Transverse colon (tissue), 4 donors: Measurements from ENCODE around the gene PDE4D. TPM values are rescaled to one million over a fixed set of nuclear protein-coding genes. Genes with fewer than 3 reads are reported as not detected.

ENCODE experiments used
- DNase-seq: peaks from one replicate; pipeline ENCODE4 v3.0.0-alpha.2; 2019
- H3K27ac ChIP-seq, 4 donors: fragments of 200-600 bp; sonication (generic); 2 replicates each; pipeline ENCODE4 v1.5.1; 2016 to 2018; ENCODE audit warnings: inconsistent platforms in 4 of 4
- H3K27me3 ChIP-seq: fragments of 200-600 bp; sonication (generic); 2 replicates; pipeline ENCODE4 v1.5.1; 2017; ENCODE audit warnings: inconsistent platforms
- H3K36me3 ChIP-seq, 4 donors: fragments of 200-600 bp; sonication (generic); 2 replicates each; pipeline ENCODE4 v1.5.1; 2017 to 2019; ENCODE audit warnings: inconsistent platforms in 4 of 4
- H3K4me1 ChIP-seq, 4 donors: fragments of 200-600 bp; sonication (generic); 2 replicates each; pipeline ENCODE4 v1.5.1; 2017 to 2020; ENCODE audit warnings: inconsistent platforms in 4 of 4
- H3K4me3 ChIP-seq, 4 donors: fragments of 200-600 bp; sonication (generic); 1 replicate in 1 of 4; 2 replicates in 3 of 4; pipeline versions ENCODE4 v1.5.1 to v1.6.1; 2017 to 2019; ENCODE audit warnings: inconsistent platforms in 4 of 4
- H3K9me3 ChIP-seq, 2 donors: fragments of 200-600 bp; sonication (generic); 2 replicates each; pipeline ENCODE4 v1.5.1; 2017 to 2019; ENCODE audit warnings: inconsistent platforms in 2 of 2
- EP300 ChIP-seq: sonication (generic); formaldehyde crosslinking; IDR thresholded peaks from one replicate; pipeline ENCODE4 v1.6.1; 2017; ENCODE audit warnings: antibody characterized with exemption, low read depth
- POLR2A ChIP-seq: fragments of 450-650 bp; IDR thresholded peaks from one replicate; pipeline ENCODE4 v1.6.1; 2016; ENCODE audit warnings: antibody characterized with exemption, mild to moderate bottlenecking, moderate library complexity
- POLR2AphosphoS5 ChIP-seq, 3 donors: sonication (generic); formaldehyde crosslinking; IDR thresholded peaks; one replicate each; pipeline ENCODE4 v1.6.1; 2016; ENCODE audit warnings: antibody characterized with exemption in 3 of 3
- WGBS, 2 donors: methylation state at CpG; one replicate each; pipeline ENCODE4 v1.1.5; 2018; ENCODE audit warnings: low coverage in 1 of 2; 5-methylcytosine and 5-hydroxymethylcytosine counted together
- in situ Hi-C, 4 donors: fragments of 200-750 bp; cut with MboI; loops; one replicate each; pipeline versions ENCODE4 v1.15.0 to v1.15.1; 2017; ENCODE audit warnings: low sequenced_read_pairs in 3 of 4, low pct_ligation_motif_present in 1 of 4, low pct_unique_long_range_greater_than_20kb in 1 of 4
- intact Hi-C: fragments of 100-400 bp; cut with DNase I; formaldehyde crosslinking; loops from one replicate; pipeline ENCODE4 v1.15.1; 2023; ENCODE audit warnings: low total_unique reads
- total RNA-seq, 4 donors: library from RNA; depleted of rRNA; stranded (reverse); fragments of >200 nt; gene quantifications; one replicate each; pipeline ENCODE4 v1.1.0, GENCODE V29; 2016
- TF ChIP-seq, protein P1 (sequence below), 5 experiments: fragments of 200-600 bp in 3 of 5; fragments of 450-650 bp in 2 of 5; sonication (generic) in 3 of 5; IDR thresholded peaks; 1 replicate in 2 of 5; 2 replicates in 3 of 5; pipeline ENCODE4 v1.5.1; 2016 to 2017; ENCODE audit warnings: antibody characterized with exemption in 5 of 5, inconsistent platforms in 3 of 5, mild to moderate bottlenecking in 2 of 5, moderate library complexity in 1 of 5

PDE4D gene
- total RNA-seq, 4 donors from 2014 or later: 47.0 to 302 (median 73.6) TPM

DNA sequence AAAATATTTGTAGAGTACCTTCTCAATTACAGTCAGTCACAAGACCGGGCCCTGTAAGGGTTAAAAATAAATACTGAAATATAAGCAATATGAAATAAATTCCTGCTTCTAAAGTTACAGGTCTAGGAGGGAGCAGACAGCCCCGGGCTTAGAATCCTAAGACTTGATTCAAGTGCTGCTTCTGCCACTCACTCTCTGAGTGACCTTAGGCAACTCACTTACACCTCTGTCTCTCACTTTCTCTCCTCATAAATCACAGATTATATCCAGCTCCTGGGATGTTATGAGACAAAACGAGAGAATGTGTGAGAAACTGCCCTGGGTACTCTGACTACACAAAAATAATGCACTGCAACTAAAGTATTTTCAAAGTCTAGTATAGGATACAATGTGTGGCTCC is 101.9 kb downstream of the PDE4D start:
- no peak for TF ChIP-seq POLR2A
- no peak for TF ChIP-seq POLR2AphosphoS5 (IDR thresholded peaks at IDR 0.05)
- TF ChIP-seq, protein P1, sequence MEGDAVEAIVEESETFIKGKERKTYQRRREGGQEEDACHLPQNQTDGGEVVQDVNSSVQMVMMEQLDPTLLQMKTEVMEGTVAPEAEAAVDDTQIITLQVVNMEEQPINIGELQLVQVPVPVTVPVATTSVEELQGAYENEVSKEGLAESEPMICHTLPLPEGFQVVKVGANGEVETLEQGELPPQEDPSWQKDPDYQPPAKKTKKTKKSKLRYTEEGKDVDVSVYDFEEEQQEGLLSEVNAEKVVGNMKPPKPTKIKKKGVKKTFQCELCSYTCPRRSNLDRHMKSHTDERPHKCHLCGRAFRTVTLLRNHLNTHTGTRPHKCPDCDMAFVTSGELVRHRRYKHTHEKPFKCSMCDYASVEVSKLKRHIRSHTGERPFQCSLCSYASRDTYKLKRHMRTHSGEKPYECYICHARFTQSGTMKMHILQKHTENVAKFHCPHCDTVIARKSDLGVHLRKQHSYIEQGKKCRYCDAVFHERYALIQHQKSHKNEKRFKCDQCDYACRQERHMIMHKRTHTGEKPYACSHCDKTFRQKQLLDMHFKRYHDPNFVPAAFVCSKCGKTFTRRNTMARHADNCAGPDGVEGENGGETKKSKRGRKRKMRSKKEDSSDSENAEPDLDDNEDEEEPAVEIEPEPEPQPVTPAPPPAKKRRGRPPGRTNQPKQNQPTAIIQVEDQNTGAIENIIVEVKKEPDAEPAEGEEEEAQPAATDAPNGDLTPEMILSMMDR (IDR thresholded peaks at IDR 0.05): no peak
- no peak for TF ChIP-seq EP300
- Histone ChIP-seq H3K4me3 (no peak overlapping the region), H3K27me3 (no peaks in the 10 kb centered on the region), H3K27ac (peak overlapping the region; percentile 11 to 75 (median 60)), H3K4me1 (peaks cover 0 to 5% (median 0%) of the 10 kb centered on the region in 4 donors), H3K36me3 (no peaks in the 10 kb centered on the region), H3K9me3 (no peaks in the 10 kb centered on the region)
- no peak for DNase-seq
- WGBS, 2 donors: 83 to 85% methylated on average over 3 of the region's 3 CpGs
- intact Hi-C loops (loop anchor here (10.0 kb wide), 1 partner anchor 607 kb away; no protein-coding TSS in a partner anchor), in situ Hi-C loops (loop anchor here (10.0 to 25.0 kb wide), 5 partner anchors 117 to 904 kb away; no protein-coding TSS in a partner anchor)

DNA sequence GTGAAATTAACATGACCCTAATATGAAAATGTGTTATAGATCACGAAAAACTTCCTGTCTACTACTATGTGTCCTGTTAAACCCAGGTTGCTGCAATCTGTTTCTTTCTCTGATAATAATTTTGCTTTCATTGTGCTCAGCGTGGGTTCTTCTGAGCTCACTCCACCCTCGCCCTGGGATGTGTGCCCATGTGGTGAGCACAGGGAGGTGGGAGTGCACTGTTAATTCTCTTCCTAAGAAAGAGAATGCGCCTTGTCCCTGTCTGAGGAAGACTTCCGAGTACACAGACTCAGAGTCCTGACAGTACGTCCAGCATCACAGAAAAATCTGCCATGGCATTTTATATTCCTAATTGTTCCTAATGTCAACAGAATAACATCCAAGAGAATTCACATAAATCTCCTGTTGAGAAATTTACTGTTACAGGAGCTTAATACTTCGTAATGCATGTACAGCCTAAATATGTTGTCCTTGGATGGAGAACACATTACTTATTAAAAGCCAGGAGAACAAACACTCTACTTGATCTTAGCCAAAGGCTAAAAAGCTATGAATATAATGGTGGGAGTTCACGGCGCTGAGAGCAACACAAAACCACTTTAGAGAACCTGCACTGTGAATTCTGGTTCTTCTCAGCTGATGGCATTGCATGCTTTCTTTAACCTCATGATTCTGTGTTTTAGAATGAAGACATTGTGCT is 102.6 kb downstream of the PDE4D start:
- no peak overlapping the region for H3K4me3 ChIP-seq
- H3K27me3 ChIP-seq: no peaks in the 10 kb centered on the region
- in situ Hi-C loops: loop anchor here (10.0 to 25.0 kb wide), 5 partner anchors 116 to 904 kb away; no protein-coding TSS in a partner anchor
- intact Hi-C loops: loop anchor here (10.0 kb wide), 1 partner anchor 606 kb away; no protein-coding TSS in a partner anchor
- peak overlapping the region; percentile 53 to 75 (median 60) for H3K27ac ChIP-seq
- H3K36me3 ChIP-seq: no peaks in the 10 kb centered on the region
- peaks cover 0 to 5% (median 0%) of the 10 kb centered on the region in 4 donors for H3K4me1 ChIP-seq
- TF ChIP-seq EP300 (no peak), POLR2AphosphoS5 (IDR thresholded peaks at IDR 0.05) (peak in 1 of 3 donors; percentile 17)
- 74 to 76% methylated on average over 6 to 9 of the region's 9 CpGs for WGBS, 2 donors
- H3K9me3 ChIP-seq: no peaks in the 10 kb centered on the region
- DNase-seq: no peak

DNA sequence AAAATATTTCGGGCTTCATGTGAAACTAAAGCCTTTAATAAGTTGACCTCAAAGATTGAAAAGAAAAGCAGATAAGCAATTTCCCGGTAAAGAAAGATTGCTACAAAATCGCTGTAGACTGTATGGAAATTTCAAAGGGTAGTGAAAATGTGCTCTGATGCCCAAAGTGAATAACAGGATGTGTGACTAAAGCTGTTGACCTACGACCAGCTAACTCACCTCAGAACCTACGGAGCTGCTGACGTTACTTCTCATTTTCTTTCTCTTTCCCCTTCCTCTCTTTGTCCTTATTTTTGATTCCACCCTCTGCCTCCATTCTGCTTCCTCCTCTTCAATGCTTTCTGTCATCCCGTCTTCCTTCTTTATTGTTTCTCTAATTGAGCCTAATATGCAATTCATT is 103.2 kb downstream of the PDE4D start:
- no peaks in the 10 kb centered on the region for H3K36me3 ChIP-seq
- H3K4me1 ChIP-seq: peaks cover 0 to 5% (median 0%) of the 10 kb centered on the region in 4 donors
- no peaks in the 10 kb centered on the region for H3K9me3 ChIP-seq
- TF ChIP-seq EP300 (no peak), POLR2AphosphoS5 (IDR thresholded peaks at IDR 0.05) (no peak), POLR2A (no peak)
- TF ChIP-seq, protein P1 (IDR thresholded peaks at IDR 0.05): no peak
- in situ Hi-C loops: loop anchor here (10.0 to 25.0 kb wide), 5 partner anchors 116 to 903 kb away; no protein-coding TSS in a partner anchor
- H3K4me3 ChIP-seq: no peak overlapping the region
- intact Hi-C loops: loop anchor here (10.0 kb wide), 1 partner anchor 606 kb away; no protein-coding TSS in a partner anchor
- H3K27ac ChIP-seq: peak overlapping the region; percentile 53 to 75 (median 60)
- no peak for DNase-seq
- 69 to 75% methylated on average over 7 of the region's 7 CpGs for WGBS, 2 donors
- H3K27me3 ChIP-seq: no peaks in the 10 kb centered on the region

DNA sequence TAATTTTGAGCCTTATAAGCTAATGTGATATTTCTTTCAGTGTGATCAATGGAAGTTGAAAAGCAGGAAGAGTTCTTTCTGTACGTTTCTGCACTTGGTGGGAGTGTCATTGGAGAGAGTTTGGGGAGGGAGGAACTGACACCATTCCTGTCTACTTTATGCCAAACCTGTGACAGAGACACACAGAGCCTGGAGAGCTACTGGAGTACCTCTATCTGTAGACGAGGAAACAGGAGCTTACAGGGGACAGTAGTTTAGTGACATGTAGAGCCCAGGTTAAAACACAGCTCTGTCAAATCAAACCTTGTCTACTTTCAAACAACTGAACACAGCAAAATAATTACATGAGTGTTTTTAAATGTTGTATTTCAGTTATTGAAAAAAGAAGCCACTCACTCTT is 103.6 kb downstream of the PDE4D start:
- Histone ChIP-seq H3K4me3 (no peak overlapping the region), H3K36me3 (no peaks in the 10 kb centered on the region), H3K27me3 (no peaks in the 10 kb centered on the region), H3K27ac (peak overlapping the region; percentile 53 to 75 (median 60)), H3K9me3 (no peaks in the 10 kb centered on the region), H3K4me1 (peaks cover 0 to 5% (median 0%) of the 10 kb centered on the region in 4 donors)
- WGBS, 2 donors: 40 to 49% methylated on average over 2 of the region's 2 CpGs
- DNase-seq: no peak
- TF ChIP-seq, protein P1 (IDR thresholded peaks at IDR 0.05): no peak
- no peak for TF ChIP-seq POLR2A
- in situ Hi-C loops (loop anchor here (10.0 to 25.0 kb wide), 5 partner anchors 115 to 903 kb away; no protein-coding TSS in a partner anchor), intact Hi-C loops (loop anchor here (10.0 kb wide), 1 partner anchor 605 kb away; no protein-coding TSS in a partner anchor)
